ENCODE data around the gene FAM168A. TPM values are rescaled to one million over a fixed set of nuclear protein-coding genes. Genes with fewer than 3 reads are reported as not detected.
"Not testable (repeated sequence)": the region's sequence is repeated elsewhere in the genome, so short reads cannot be mapped to it uniquely, and the experiment has no call there.

Gene FAM168A
- total and polyA plus RNA-seq, 9 donors: 17.6 to 35.4 (median 24.8) TPM

- Histone ChIP-seq H3K27me3 (ENCODE audit: control insufficient read depth, insufficient read depth, low read length) (no peaks in the 10 kb centered on the region), H3K9me3 (replicated peaks; ENCODE audit: control insufficient read depth, low read depth, low read length) (peaks cover 7% of the 10 kb centered on the region), H3K36me3 (ENCODE audit: control insufficient read depth, insufficient read depth, low read length) (no peaks in the 10 kb centered on the region), H3K4me1 (ENCODE audit: control insufficient read depth, insufficient read depth, low read length) (no peaks in the 10 kb centered on the region), H3K27ac (ENCODE audit: low read length) (no peak overlapping the region), H3K4me3 (ENCODE audit: low read length) (no peak overlapping the region)
- no peak for DNase-seq
- no CpG with 5 or more reads among the region's 2 CpGs for WGBS (ENCODE audit: insufficient coverage)
Observed at GRCh38 chr11:73477518-73477917, 120.4 kb downstream of the FAM168A start.

GRCh38 chr11:73475549-73476095, 122.3 kb downstream of the FAM168A start:
- no peaks in the 10 kb centered on the region for H3K36me3 ChIP-seq (ENCODE audit: control insufficient read depth, insufficient read depth, low read length)
- H3K4me3 ChIP-seq (ENCODE audit: low read length): no peak overlapping the region
- DNase-seq: no peak
- H3K27me3 ChIP-seq (ENCODE audit: control insufficient read depth, insufficient read depth, low read length): no peaks in the 10 kb centered on the region
- H3K27ac ChIP-seq (ENCODE audit: low read length): no peak overlapping the region
- peaks cover 7% of the 10 kb centered on the region for H3K9me3 ChIP-seq (replicated peaks; ENCODE audit: control insufficient read depth, low read depth, low read length)
- H3K4me1 ChIP-seq (ENCODE audit: control insufficient read depth, insufficient read depth, low read length): no peaks in the 10 kb centered on the region

GRCh38 chr11:73473252-73473651, 124.7 kb downstream of the FAM168A start:
- H3K9me3 ChIP-seq (replicated peaks; ENCODE audit: control insufficient read depth, low read depth, low read length): peaks cover 7% of the 10 kb centered on the region
- no peak overlapping the region for H3K27ac ChIP-seq (ENCODE audit: low read length)
- 100% methylated on average over 1 of the region's 1 CpG for WGBS (ENCODE audit: insufficient coverage)
- no peaks in the 10 kb centered on the region for H3K36me3 ChIP-seq (ENCODE audit: control insufficient read depth, insufficient read depth, low read length)
- H3K4me1 ChIP-seq (ENCODE audit: control insufficient read depth, insufficient read depth, low read length): no peaks in the 10 kb centered on the region
- no peaks in the 10 kb centered on the region for H3K27me3 ChIP-seq (ENCODE audit: control insufficient read depth, insufficient read depth, low read length)
- H3K4me3 ChIP-seq (ENCODE audit: low read length): no peak overlapping the region
- DNase-seq: no peak

- not testable (repeated sequence) for H3K36me3 ChIP-seq (ENCODE audit: control insufficient read depth, insufficient read depth, low read length); H3K9me3 ChIP-seq (replicated peaks; ENCODE audit: control insufficient read depth, low read depth, low read length); H3K4me1 ChIP-seq (ENCODE audit: control insufficient read depth, insufficient read depth, low read length); DNase-seq; H3K4me3 ChIP-seq (ENCODE audit: low read length); H3K27me3 ChIP-seq (ENCODE audit: control insufficient read depth, insufficient read depth, low read length); H3K27ac ChIP-seq (ENCODE audit: low read length)
- no CpG with 5 or more reads among the region's 13 CpGs for WGBS (ENCODE audit: insufficient coverage)
Observed at GRCh38 chr11:73470036-73470612, 127.8 kb downstream of the FAM168A start.

- Histone ChIP-seq H3K27me3 (ENCODE audit: control insufficient read depth, insufficient read depth, low read length) (no peaks in the 10 kb centered on the region), H3K27ac (ENCODE audit: low read length) (no peak overlapping the region), H3K36me3 (ENCODE audit: control insufficient read depth, insufficient read depth, low read length) (no peaks in the 10 kb centered on the region), H3K4me3 (ENCODE audit: low read length) (no peak overlapping the region), H3K9me3 (replicated peaks; ENCODE audit: control insufficient read depth, low read depth, low read length) (no peaks in the 10 kb centered on the region), H3K4me1 (ENCODE audit: control insufficient read depth, insufficient read depth, low read length) (peaks cover 2% of the 10 kb centered on the region)
- no CpG with 5 or more reads among the region's 3 CpGs for WGBS (ENCODE audit: insufficient coverage)
- no peak for DNase-seq
Observed at GRCh38 chr11:73469401-73469800, 128.5 kb downstream of the FAM168A start.

- no peaks in the 10 kb centered on the region for H3K27me3 ChIP-seq (ENCODE audit: control insufficient read depth, insufficient read depth, low read length)
- no peaks in the 10 kb centered on the region for H3K9me3 ChIP-seq (replicated peaks; ENCODE audit: control insufficient read depth, low read depth, low read length)
- no peak overlapping the region for H3K27ac ChIP-seq (ENCODE audit: low read length)
- no peaks in the 10 kb centered on the region for H3K36me3 ChIP-seq (ENCODE audit: control insufficient read depth, insufficient read depth, low read length)
- no peak for DNase-seq
- H3K4me3 ChIP-seq (ENCODE audit: low read length): no peak overlapping the region
- no CpG with 5 or more reads among the region's 3 CpGs for WGBS (ENCODE audit: insufficient coverage)
- H3K4me1 ChIP-seq (ENCODE audit: control insufficient read depth, insufficient read depth, low read length): peaks cover 2% of the 10 kb centered on the region
Observed at GRCh38 chr11:73468590-73469161, 129.2 kb downstream of the FAM168A start.

- no peak overlapping the region for H3K27ac ChIP-seq (ENCODE audit: low read length)
- no peaks in the 10 kb centered on the region for H3K36me3 ChIP-seq (ENCODE audit: control insufficient read depth, insufficient read depth, low read length)
- H3K4me1 ChIP-seq (ENCODE audit: control insufficient read depth, insufficient read depth, low read length): peaks cover 3% of the 10 kb centered on the region
- H3K9me3 ChIP-seq (replicated peaks; ENCODE audit: control insufficient read depth, low read depth, low read length): no peaks in the 10 kb centered on the region
- H3K4me3 ChIP-seq (ENCODE audit: low read length): no peak overlapping the region
- 40% methylated on average over 1 of the region's 2 CpGs for WGBS (ENCODE audit: insufficient coverage)
- no peaks in the 10 kb centered on the region for H3K27me3 ChIP-seq (ENCODE audit: control insufficient read depth, insufficient read depth, low read length)
- DNase-seq: no peak
Observed at GRCh38 chr11:73467505-73467904, 130.4 kb downstream of the FAM168A start.

GRCh38 chr11:73466643-73467042, 131.3 kb downstream of the FAM168A start:
- WGBS (ENCODE audit: insufficient coverage): no CpG with 5 or more reads among the region's 1 CpG
- H3K4me3 ChIP-seq (ENCODE audit: low read length): no peak overlapping the region
- H3K4me1 ChIP-seq (ENCODE audit: control insufficient read depth, insufficient read depth, low read length): peaks cover 7% of the 10 kb centered on the region
- H3K36me3 ChIP-seq (ENCODE audit: control insufficient read depth, insufficient read depth, low read length): no peaks in the 10 kb centered on the region
- no peaks in the 10 kb centered on the region for H3K9me3 ChIP-seq (replicated peaks; ENCODE audit: control insufficient read depth, low read depth, low read length)
- H3K27ac ChIP-seq (ENCODE audit: low read length): peak overlapping the region; percentile 39
- H3K27me3 ChIP-seq (ENCODE audit: control insufficient read depth, insufficient read depth, low read length): no peaks in the 10 kb centered on the region
- no peak for DNase-seq

- peak overlapping the region; percentile 78 for H3K27ac ChIP-seq (ENCODE audit: low read length)
- H3K36me3 ChIP-seq (ENCODE audit: control insufficient read depth, insufficient read depth, low read length): no peaks in the 10 kb centered on the region
- H3K27me3 ChIP-seq (ENCODE audit: control insufficient read depth, insufficient read depth, low read length): no peaks in the 10 kb centered on the region
- peaks cover 7% of the 10 kb centered on the region for H3K4me1 ChIP-seq (ENCODE audit: control insufficient read depth, insufficient read depth, low read length)
- H3K4me3 ChIP-seq (ENCODE audit: low read length): no peak overlapping the region
- no CpG with 5 or more reads among the region's 1 CpG for WGBS (ENCODE audit: insufficient coverage)
- DNase-seq: peak; percentile 70
- no peaks in the 10 kb centered on the region for H3K9me3 ChIP-seq (replicated peaks; ENCODE audit: control insufficient read depth, low read depth, low read length)
Observed at GRCh38 chr11:73465871-73466270, 132.0 kb downstream of the FAM168A start.

- Histone ChIP-seq H3K27ac (ENCODE audit: low read length) (no peak overlapping the region), H3K36me3 (ENCODE audit: control insufficient read depth, insufficient read depth, low read length) (no peaks in the 10 kb centered on the region)
- WGBS (ENCODE audit: insufficient coverage): no CpG with 5 or more reads among the region's 3 CpGs
Observed at GRCh38 chr11:73465023-73465675, 132.8 kb downstream of the FAM168A start.

More at GRCh38 chr11:73465023-73465675, 132.8 kb downstream of the FAM168A start:
- Histone ChIP-seq H3K4me3 (ENCODE audit: low read length) (no peak overlapping the region), H3K9me3 (replicated peaks; ENCODE audit: control insufficient read depth, low read depth, low read length) (no peaks in the 10 kb centered on the region), H3K4me1 (ENCODE audit: control insufficient read depth, insufficient read depth, low read length) (peaks cover 7% of the 10 kb centered on the region), H3K27me3 (ENCODE audit: control insufficient read depth, insufficient read depth, low read length) (no peaks in the 10 kb centered on the region)
- DNase-seq: no peak
